K562 (cell line): ENCODE data around the gene DHPS. TPM values are rescaled to one million over a fixed set of nuclear protein-coding genes. Genes with fewer than 3 reads are reported as not detected.

Source experiments
- NFATC3 ChIP-seq: fragments of 450-650 bp; IDR thresholded peaks from 2 replicates; pipeline ENCODE4 v1.6.1; 2017; ENCODE audit warnings: mild to moderate bottlenecking
- NFIC ChIP-seq: fragments of 450-650 bp; IDR thresholded peaks from 2 replicates; pipeline ENCODE4 v1.6.1; 2017; ENCODE audit warnings: mild to moderate bottlenecking, inconsistent platforms
- POLR2H ChIP-seq: IDR thresholded peaks from 2 replicates; pipeline ENCODE4 v1.6.1; 2016; ENCODE audit warnings: missing genetic modification characterization, low read depth, mild to moderate bottlenecking, control low read depth, missing compliant biosample characterization, moderate library complexity
- TSC22D4 ChIP-seq: fragments of 450-650 bp; IDR thresholded peaks from 2 replicates; pipeline ENCODE4 v1.6.1; 2016; ENCODE audit warnings: missing genetic modification characterization, missing biosample characterization, control low read depth
- XRCC3 ChIP-seq: fragments of 450-650 bp; IDR thresholded peaks from 2 replicates; pipeline ENCODE4 v1.6.1; 2017; ENCODE audit warnings: mild to moderate bottlenecking, moderate library complexity
- ZNF212 ChIP-seq: fragments of 450-650 bp; formaldehyde crosslinking; IDR thresholded peaks from 2 replicates; pipeline ENCODE4 v1.4.0; 2020; ENCODE audit warnings: mild to moderate bottlenecking
- polyA plus RNA-seq, 8 experiments: library from polyadenylated mRNA; depleted of rRNA in 4 of 8; stranded (reverse) in 5 of 8; unstranded in 3 of 8; fragments of >200 nt; fragmentation: Nextera tagmentation in 2 of 8; fragmentation: Illumina TruSeq in 1 of 8; extraction: Ambion mirVana in 2 of 8; extraction: Trizol in 1 of 8; gene quantifications; 2 replicates each; pipeline versions ENCODE4 v1.2.1 to v1.2.3, GENCODE V29; 2011 to 2014; ENCODE audit warnings: inconsistent platforms in 1 of 8, missing spikeins in 1 of 8
- total RNA-seq, 7 experiments: library from RNA; depleted of rRNA in 6 of 7; stranded (reverse); fragments of >200 nt in 6 of 7; fragmentation: Illumina TruSeq in 2 of 7; extraction: Trizol in 2 of 7; gene quantifications; 2 replicates each; pipeline versions ENCODE4 v1.2.1 to v1.2.3, GENCODE V29; 2011 to 2021; ENCODE audit warnings: low replicate concordance in 1 of 7
- TF ChIP-seq, protein P1 (sequence below): fragments of 450-650 bp; formaldehyde crosslinking; IDR thresholded peaks from 2 replicates; pipeline ENCODE4 v1.4.0; 2020; ENCODE audit warnings: mild to moderate bottlenecking, mixed read lengths
- TF ChIP-seq, protein P2 (sequence below): fragments of 450-650 bp; IDR thresholded peaks from 2 replicates; pipeline ENCODE4 v1.6.1; 2016; ENCODE audit warnings: mild to moderate bottlenecking, moderate library complexity

Gene DHPS
- total and polyA plus RNA-seq, 9 of the 15 experiments (the other 6 are each of a cell fraction or from before 2014, with no cell fraction given): 47.1 to 110 (median 79.9) TPM

DNA sequence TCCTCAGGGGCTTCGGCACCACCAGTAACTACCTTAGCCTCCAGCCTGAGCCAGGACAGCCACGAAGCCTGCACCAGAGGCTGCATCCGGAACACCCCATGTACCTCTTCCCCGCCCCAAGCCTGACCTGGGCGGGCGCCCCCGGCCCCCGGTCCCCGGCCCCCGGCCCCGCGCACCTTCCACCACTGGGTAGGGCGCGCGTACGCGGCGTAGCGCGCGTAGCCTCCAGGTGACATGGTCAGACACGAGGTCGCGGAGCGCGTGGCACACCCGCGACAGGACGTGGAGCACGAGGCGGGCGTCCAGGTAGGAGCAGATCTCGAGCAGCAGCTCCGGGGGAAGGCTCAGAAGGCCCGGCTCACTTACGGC is 14.3 kb upstream of the DHPS start (continued):
- TF ChIP-seq, protein P1, sequence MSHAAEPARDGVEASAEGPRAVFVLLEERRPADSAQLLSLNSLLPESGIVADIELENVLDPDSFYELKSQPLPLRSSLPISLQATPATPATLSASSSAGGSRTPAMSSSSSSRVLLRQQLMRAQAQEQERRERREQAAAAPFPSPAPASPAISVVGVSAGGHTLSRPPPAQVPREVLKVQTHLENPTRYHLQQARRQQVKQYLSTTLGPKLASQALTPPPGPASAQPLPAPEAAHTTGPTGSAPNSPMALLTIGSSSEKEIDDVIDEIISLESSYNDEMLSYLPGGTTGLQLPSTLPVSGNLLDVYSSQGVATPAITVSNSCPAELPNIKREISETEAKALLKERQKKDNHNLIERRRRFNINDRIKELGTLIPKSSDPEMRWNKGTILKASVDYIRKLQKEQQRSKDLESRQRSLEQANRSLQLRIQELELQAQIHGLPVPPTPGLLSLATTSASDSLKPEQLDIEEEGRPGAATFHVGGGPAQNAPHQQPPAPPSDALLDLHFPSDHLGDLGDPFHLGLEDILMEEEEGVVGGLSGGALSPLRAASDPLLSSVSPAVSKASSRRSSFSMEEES (CRISPR knock-in tag): no peak
- TF ChIP-seq POLR2H (tag): no peak
- TF ChIP-seq TSC22D4 (tag): no peak
- no peak for TF ChIP-seq NFATC3
- TF ChIP-seq ZNF212 (CRISPR knock-in tag): no peak
- TF ChIP-seq, protein P2, sequence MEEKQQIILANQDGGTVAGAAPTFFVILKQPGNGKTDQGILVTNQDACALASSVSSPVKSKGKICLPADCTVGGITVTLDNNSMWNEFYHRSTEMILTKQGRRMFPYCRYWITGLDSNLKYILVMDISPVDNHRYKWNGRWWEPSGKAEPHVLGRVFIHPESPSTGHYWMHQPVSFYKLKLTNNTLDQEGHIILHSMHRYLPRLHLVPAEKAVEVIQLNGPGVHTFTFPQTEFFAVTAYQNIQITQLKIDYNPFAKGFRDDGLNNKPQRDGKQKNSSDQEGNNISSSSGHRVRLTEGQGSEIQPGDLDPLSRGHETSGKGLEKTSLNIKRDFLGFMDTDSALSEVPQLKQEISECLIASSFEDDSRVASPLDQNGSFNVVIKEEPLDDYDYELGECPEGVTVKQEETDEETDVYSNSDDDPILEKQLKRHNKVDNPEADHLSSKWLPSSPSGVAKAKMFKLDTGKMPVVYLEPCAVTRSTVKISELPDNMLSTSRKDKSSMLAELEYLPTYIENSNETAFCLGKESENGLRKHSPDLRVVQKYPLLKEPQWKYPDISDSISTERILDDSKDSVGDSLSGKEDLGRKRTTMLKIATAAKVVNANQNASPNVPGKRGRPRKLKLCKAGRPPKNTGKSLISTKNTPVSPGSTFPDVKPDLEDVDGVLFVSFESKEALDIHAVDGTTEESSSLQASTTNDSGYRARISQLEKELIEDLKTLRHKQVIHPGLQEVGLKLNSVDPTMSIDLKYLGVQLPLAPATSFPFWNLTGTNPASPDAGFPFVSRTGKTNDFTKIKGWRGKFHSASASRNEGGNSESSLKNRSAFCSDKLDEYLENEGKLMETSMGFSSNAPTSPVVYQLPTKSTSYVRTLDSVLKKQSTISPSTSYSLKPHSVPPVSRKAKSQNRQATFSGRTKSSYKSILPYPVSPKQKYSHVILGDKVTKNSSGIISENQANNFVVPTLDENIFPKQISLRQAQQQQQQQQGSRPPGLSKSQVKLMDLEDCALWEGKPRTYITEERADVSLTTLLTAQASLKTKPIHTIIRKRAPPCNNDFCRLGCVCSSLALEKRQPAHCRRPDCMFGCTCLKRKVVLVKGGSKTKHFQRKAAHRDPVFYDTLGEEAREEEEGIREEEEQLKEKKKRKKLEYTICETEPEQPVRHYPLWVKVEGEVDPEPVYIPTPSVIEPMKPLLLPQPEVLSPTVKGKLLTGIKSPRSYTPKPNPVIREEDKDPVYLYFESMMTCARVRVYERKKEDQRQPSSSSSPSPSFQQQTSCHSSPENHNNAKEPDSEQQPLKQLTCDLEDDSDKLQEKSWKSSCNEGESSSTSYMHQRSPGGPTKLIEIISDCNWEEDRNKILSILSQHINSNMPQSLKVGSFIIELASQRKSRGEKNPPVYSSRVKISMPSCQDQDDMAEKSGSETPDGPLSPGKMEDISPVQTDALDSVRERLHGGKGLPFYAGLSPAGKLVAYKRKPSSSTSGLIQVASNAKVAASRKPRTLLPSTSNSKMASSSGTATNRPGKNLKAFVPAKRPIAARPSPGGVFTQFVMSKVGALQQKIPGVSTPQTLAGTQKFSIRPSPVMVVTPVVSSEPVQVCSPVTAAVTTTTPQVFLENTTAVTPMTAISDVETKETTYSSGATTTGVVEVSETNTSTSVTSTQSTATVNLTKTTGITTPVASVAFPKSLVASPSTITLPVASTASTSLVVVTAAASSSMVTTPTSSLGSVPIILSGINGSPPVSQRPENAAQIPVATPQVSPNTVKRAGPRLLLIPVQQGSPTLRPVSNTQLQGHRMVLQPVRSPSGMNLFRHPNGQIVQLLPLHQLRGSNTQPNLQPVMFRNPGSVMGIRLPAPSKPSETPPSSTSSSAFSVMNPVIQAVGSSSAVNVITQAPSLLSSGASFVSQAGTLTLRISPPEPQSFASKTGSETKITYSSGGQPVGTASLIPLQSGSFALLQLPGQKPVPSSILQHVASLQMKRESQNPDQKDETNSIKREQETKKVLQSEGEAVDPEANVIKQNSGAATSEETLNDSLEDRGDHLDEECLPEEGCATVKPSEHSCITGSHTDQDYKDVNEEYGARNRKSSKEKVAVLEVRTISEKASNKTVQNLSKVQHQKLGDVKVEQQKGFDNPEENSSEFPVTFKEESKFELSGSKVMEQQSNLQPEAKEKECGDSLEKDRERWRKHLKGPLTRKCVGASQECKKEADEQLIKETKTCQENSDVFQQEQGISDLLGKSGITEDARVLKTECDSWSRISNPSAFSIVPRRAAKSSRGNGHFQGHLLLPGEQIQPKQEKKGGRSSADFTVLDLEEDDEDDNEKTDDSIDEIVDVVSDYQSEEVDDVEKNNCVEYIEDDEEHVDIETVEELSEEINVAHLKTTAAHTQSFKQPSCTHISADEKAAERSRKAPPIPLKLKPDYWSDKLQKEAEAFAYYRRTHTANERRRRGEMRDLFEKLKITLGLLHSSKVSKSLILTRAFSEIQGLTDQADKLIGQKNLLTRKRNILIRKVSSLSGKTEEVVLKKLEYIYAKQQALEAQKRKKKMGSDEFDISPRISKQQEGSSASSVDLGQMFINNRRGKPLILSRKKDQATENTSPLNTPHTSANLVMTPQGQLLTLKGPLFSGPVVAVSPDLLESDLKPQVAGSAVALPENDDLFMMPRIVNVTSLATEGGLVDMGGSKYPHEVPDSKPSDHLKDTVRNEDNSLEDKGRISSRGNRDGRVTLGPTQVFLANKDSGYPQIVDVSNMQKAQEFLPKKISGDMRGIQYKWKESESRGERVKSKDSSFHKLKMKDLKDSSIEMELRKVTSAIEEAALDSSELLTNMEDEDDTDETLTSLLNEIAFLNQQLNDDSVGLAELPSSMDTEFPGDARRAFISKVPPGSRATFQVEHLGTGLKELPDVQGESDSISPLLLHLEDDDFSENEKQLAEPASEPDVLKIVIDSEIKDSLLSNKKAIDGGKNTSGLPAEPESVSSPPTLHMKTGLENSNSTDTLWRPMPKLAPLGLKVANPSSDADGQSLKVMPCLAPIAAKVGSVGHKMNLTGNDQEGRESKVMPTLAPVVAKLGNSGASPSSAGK: 0 out of 2 replicates have a peak, but pooled peaks have one; percentile 37
- no peak for TF ChIP-seq XRCC3
- TF ChIP-seq NFIC: no peak
